ENCODE measurements around the gene NRAS.

The NRAS gene

DNA sequence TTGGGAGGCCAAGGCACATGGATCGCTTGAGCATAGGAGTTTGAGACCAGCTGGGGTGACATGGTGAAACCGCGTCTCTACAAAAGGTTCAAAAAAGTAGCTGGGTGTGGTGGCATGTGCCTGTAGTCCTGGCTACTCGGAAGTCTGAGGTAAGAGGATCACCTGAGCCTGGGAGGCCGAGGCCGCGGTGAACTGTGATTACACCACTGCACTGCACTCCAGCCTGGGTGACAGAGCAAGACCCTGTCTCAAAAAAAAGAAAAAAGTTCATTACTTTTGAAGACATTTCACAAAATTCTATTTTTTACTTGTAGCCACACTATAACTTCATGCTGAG lies 44.7 kb downstream of the NRAS start:
- DNase-seq: no peak

DNA sequence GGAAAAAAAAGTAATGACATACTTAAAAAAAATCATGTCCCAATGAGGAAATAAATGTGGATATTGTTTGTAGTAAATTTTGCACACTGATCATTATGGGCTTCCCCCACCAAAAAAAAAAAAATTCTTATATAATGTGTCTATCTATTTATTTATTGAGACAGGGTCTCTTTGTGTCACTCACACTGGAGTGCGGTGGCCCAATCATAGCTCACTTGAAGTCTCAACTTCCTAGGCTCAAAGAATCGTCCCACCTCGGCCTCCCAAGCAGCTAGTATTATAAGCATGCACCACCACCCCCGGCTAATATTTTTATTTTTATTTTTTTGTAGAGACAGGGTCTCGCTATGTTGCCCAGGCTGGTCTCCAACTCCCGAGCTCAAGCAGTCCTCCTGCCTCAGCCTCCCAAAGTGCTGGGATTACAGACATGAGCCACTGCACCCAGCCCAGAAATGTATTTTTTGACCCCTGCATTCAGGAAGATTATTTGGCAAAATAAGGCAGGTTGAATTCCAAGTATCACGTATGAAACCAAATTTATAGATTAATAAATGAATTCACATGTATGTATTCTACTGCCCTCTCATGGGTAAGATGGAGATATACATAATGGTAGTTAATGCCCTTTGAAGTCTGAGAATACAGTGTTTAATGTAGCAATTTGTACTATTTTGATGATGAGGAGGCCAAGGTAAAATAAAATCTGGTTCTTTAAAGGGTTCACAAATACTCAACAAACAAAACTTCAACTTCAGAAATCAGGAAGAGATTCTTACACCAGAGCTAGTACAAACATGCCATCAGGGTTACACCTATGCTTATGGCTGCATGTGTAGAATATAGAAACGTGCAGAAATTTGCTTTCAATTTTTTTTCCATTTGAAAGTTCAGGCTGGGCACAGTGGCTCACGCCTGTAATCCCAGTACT lies 45.3 kb downstream of the NRAS start:
- peak; percentile 14 for DNase-seq

DNA sequence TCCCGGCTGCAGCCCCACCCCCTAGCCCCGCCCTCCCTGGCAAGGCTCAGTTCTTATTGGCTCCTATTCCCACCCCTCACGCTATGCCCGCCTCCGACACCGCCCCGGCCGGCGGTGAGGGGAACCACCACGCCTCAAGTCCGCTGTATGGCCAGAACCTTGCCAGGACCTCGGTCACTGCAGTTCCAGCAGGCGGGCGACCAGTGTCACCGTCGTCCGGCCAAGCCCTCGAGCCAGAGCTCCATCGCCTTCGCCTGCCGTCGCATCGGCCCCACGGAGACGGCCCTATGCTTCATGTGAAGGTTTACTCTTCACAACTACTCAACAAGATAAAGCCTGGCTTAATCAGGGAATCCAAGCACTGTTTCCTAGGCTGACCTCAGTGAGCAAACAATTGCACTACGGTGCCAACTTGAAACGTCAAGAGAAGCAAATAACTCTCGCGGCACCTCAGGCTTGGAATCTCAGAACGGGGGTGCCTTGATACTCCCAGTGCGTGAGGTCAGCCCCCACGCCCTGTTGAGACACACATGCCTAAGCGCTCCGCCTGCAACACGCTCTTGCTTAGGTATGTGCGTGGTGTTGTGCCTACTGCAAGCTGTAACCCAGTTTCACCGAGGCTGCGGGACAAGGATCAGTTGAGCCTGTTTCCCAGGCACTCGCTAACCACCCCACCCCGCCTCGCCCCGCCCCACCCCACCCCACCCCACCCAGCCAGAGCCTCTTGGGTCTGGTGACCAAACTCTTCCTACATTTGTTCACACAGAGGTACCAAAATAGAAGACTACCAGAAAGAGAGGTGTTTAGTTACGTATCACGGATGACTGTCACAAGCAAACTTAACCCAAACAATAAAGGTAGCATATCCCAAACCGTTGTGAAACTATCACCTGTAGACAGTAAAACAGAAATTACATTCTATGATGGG lies 46.2 kb downstream of the NRAS start:
- DNase-seq: peak; percentile 82

DNA sequence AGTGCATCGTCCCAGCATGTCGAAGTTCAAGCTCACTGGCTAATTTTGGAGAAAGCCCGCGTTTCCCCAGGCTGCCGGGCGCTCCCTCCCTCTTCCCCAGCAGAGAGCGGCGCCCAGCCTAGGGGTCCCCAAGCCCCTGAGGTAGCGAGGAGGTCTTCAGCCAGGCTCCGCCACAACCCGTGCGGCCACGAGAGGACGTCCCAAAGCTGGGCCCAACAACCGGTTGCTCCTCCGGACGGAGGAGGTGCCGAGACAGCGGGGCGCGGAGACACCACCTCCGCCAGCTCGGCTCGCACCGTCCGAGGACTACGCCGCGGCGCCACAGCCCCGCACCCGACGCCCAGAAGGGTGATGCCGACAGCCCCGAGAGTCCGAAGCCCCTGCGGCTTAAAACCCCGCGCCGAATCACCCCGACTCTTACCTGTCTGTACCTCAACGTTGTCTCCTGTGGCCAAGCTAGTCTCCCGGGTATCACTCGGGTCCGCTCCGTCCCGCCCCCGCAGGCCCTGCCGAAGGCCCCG lies 46.9 kb downstream of the NRAS start, which contains the start of gene DENND2C:
TSS of gene DENND2C (minus strand) at position 488 of the 521 bp plus-strand sequence. CDS start 44,065 bp downstream, outside the sequence.
- no peak for DNase-seq

DNA sequence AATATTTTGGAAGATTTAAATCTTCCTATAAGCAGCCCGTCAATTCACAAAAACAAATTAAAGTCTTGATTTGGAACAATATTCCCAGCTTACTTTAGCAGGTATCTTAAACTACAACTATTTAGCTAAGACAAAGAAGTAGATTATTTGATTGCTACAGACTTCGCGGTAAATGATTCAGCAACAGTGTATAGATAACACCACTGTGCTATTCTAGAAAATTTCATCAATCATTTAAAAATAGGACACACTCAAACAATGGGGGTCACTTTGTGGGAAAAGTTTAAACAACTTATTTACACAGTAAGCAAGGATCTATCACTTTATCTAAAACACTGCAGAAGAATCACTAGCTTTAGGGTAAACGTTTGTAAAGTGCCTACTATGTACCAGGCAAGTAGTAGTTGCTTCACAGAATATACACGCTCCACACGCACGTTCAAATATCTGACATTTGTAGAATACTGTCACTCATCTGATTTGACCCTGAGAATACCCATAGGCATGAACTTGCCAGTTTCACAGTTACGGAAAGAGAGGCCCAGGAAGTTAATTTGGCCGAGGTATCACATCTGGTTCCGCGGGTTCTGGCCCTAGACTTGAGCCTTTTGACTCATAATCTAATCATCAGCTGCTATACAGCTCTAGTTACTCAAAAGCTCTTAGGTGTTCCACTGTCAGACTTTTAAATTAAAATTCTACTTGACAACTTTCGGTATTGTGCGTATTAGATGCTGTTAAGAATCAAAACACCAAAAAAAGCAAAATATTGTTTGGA lies 47.6 kb downstream of the NRAS start:
- peak; percentile 6 for DNase-seq

DNA sequence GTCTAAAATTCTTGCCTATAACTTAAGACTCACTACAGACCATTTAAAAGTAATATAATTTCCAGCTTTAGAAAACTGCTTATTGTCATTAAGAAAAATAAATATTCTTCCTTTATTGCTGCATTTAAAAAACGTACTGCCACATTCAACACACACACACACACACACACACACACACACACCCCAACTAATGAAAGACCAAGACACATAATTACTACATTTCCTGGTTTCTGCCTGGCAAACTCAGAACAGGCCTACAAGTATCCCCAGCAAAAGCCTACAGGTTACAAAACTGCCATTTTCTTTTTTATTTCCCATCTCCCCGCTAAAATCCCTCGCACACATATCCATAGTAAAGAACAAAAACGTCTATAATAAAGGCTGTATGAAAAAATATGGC lies 48.2 kb downstream of the NRAS start:
- no peak for DNase-seq

DNA sequence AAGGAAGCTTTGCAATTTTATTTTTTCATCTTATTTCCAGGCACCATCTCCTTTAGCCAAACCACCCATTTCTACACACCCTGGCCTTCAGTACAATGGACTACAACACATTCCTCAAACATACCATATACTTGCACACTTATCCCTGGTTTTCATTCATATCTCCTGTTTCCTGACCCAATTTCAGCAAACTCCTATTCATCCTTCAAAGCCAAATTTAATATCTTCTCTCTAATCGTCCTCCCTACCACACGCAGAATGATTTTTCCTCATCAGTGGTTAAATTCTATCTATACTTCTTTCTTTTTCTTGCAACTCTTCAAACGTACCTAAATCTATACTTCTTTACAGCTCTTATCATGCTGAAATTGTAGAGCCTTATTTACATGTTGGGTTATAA lies 49.6 kb downstream of the NRAS start:
- no peak for DNase-seq

DNA sequence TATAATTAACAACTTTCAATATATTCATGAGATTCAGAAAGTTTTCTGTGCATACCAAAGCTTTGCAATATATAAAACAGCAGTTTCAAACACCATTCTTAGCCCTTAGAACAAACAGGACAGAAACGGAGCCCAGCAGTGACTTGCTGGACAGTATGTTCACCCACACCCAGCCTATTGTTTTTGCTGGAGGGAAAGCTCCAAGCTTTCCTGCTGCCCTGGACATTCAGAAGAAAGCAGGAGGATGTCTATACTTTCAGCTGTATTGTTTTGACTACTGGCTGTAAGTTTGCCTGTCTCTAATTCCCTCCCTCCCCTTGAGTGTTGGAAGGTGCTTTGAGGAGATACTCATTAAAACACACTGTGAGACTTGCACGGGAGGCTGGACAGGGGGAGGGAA lies 56.3 kb downstream of the NRAS start:
- no peak for DNase-seq

Measured in fibroblast of skin of right quadriceps (primary cell).